HEK293T (cell line): Measurements from ENCODE around the gene ACADSB.

Source experiments
- CTCF ChIA-PET: fragments of 350-600 bp; formaldehyde crosslinking; extraction: SDS; loops from one replicate; lab custom pipeline; 2021; ENCODE audit warnings: antibody characterized with exemption, inconsistent platforms; lab: Yijun Ruan, JAX
- POLR2A ChIA-PET: fragments of 350-600 bp; formaldehyde crosslinking; extraction: SDS; loops from one replicate; lab custom pipeline; 2020; ENCODE audit warnings: antibody characterized with exemption, inconsistent platforms; lab: Yijun Ruan, JAX
- DNase-seq: peaks from one replicate; pipeline ENCODE4 v3.0.0; 2012; ENCODE audit warnings: mixed read lengths; ENCODE audit errors: extremely low spot score
- ARNT ChIP-seq: fragments of 450-650 bp; IDR thresholded peaks from 2 replicates; pipeline ENCODE4 v1.6.1; 2017; ENCODE audit warnings: mild to moderate bottlenecking
- BHLHE40 ChIP-seq: fragments of 450-650 bp; IDR thresholded peaks from 2 replicates; pipeline ENCODE4 v1.6.1; 2016; ENCODE audit warnings: mild to moderate bottlenecking, moderate library complexity, borderline replicate concordance
- CTBP1 ChIP-seq: fragments of 450-650 bp; IDR thresholded peaks from 2 replicates; pipeline ENCODE4 v1.6.1; 2016; ENCODE audit warnings: borderline replicate concordance
- ELF4 ChIP-seq: fragments of 450-650 bp; IDR thresholded peaks from 2 replicates; pipeline ENCODE4 v1.6.1; 2017; ENCODE audit warnings: antibody characterized with exemption
- FOXA1 ChIP-seq: fragments of 450-650 bp; IDR thresholded peaks from 2 replicates; pipeline ENCODE4 v1.6.1; 2016; ENCODE audit warnings: mild to moderate bottlenecking
- FOXK2 ChIP-seq: fragments of 450-650 bp; IDR thresholded peaks from 2 replicates; pipeline ENCODE4 v1.6.1; 2016; ENCODE audit warnings: mild to moderate bottlenecking
- FOXM1 ChIP-seq: fragments of 450-650 bp; IDR thresholded peaks from 2 replicates; pipeline ENCODE4 v1.6.1; 2017; ENCODE audit warnings: mild to moderate bottlenecking, borderline replicate concordance
- HDGF ChIP-seq: fragments of 450-650 bp; IDR thresholded peaks from 2 replicates; pipeline ENCODE4 v1.6.1; 2017; ENCODE audit warnings: antibody characterized with exemption, borderline replicate concordance
- L3MBTL2 ChIP-seq: fragments of 450-650 bp; conservative IDR thresholded peaks from 2 replicates; pipeline ENCODE4 v1.6.1; 2016; ENCODE audit warnings: mild to moderate bottlenecking
- LEF1 ChIP-seq: fragments of 450-650 bp; IDR thresholded peaks from 2 replicates; pipeline ENCODE4 v1.6.1; 2017; ENCODE audit warnings: mild to moderate bottlenecking, borderline replicate concordance
- NFRKB ChIP-seq: fragments of 450-650 bp; IDR thresholded peaks from 2 replicates; pipeline ENCODE4 v1.6.1; 2016; ENCODE audit warnings: mild to moderate bottlenecking, moderate library complexity
- PKNOX1 ChIP-seq: fragments of 450-650 bp; IDR thresholded peaks from 2 replicates; pipeline ENCODE4 v1.6.1; 2016
- SP1 ChIP-seq: fragments of 450-650 bp; IDR thresholded peaks from 2 replicates; pipeline ENCODE4 v1.6.1; 2017
- SUZ12 ChIP-seq: fragments of 450-650 bp; IDR thresholded peaks from 2 replicates; pipeline ENCODE4 v1.6.1; 2016; ENCODE audit warnings: mild to moderate bottlenecking
- TARDBP ChIP-seq: fragments of 450-650 bp; IDR thresholded peaks from 2 replicates; pipeline ENCODE4 v1.6.1; 2016
- ZNF384 ChIP-seq: fragments of 450-650 bp; IDR thresholded peaks from 2 replicates; pipeline ENCODE4 v1.6.1; 2016

ACADSB gene

GRCh38 chr10:123034332-123034731, 25.5 kb downstream of the ACADSB start:
- ChIA-PET POLR2A (no interaction called here), CTCF (no interaction called here)
- TF ChIP-seq PKNOX1 (no peak), HDGF (no peak), ARNT (no peak), ELF4 (no peak), TARDBP (no peak), FOXK2 (no peak), L3MBTL2 (no peak), CTBP1 (no peak), FOXM1 (no peak), LEF1 (no peak)
- DNase-seq: no peak

- no peak for DNase-seq
- ChIA-PET POLR2A (no interaction called here), CTCF (interaction anchor here (0.6 kb wide), 1 partner anchor 10 kb away, joined by 3 read pairs; no protein-coding TSS in a partner anchor)
- TF ChIP-seq HDGF: no peak
- no peak for TF ChIP-seq PKNOX1
- TF ChIP-seq BHLHE40: no peak
- no peak for TF ChIP-seq SP1
- no peak for TF ChIP-seq ARNT
- no peak for TF ChIP-seq SUZ12
- no peak for TF ChIP-seq TARDBP
- TF ChIP-seq CTBP1: no peak
- TF ChIP-seq ELF4: no peak
- no peak for TF ChIP-seq FOXM1
- no peak for TF ChIP-seq ZNF384
- TF ChIP-seq FOXA1: no peak
- no peak for TF ChIP-seq NFRKB
- TF ChIP-seq FOXK2: no peak
- TF ChIP-seq LEF1: no peak
Measured at GRCh38 chr10:123035467-123036086, 26.8 kb downstream of the ACADSB start.

GRCh38 chr10:123038782-123039631, 30.2 kb downstream of the ACADSB start:
- no peak for TF ChIP-seq LEF1
- no peak for TF ChIP-seq FOXK2
- TF ChIP-seq SUZ12: no peak
- TF ChIP-seq NFRKB: no peak
- no peak for TF ChIP-seq TARDBP
- DNase-seq: no peak
- ChIA-PET CTCF (no interaction called here), POLR2A (no interaction called here)

- no peak for TF ChIP-seq ARNT
- DNase-seq: no peak
- ChIA-PET CTCF (no interaction called here), POLR2A (no interaction called here)
Measured at GRCh38 chr10:123039632-123039930, 30.8 kb downstream of the ACADSB start.

- no peak for DNase-seq
Measured at GRCh38 chr10:123042708-123043408, 34.1 kb downstream of the ACADSB start.

More at GRCh38 chr10:123042708-123043408, 34.1 kb downstream of the ACADSB start:
- CTCF ChIA-PET: interaction anchor here (0.7 to 1.1 kb wide), 8 partner anchors 9 to 539 kb away, joined by 3 to 4 read pairs (median 3); no protein-coding TSS in a partner anchor
- TF ChIP-seq ARNT (no peak), PKNOX1 (no peak), L3MBTL2 (no peak), NFRKB (no peak), FOXM1 (no peak), SP1 (no peak), SUZ12 (no peak), FOXK2 (no peak), ELF4 (no peak), ZNF384 (no peak), TARDBP (no peak), FOXA1 (no peak)
- POLR2A ChIA-PET: no interaction called here
